Dermis blood vessel endothelial cell (primary cell): ENCODE measurements around the gene CENPP. TPM values are rescaled to one million over a fixed set of nuclear protein-coding genes. Genes with fewer than 3 reads are reported as not detected.

ENCODE experiments used
- DNase-seq: peaks from one replicate; pipeline ENCODE4 v3.0.0; 2010
- total RNA-seq: library from RNA; depleted of rRNA; stranded (reverse); fragments of >200 nt; gene quantifications from 2 replicates; pipeline ENCODE4 v1.2.3, GENCODE V29; 2014

CENPP gene
- total RNA-seq, 1 donor from 2014 or later = 2.9 TPM

DNA sequence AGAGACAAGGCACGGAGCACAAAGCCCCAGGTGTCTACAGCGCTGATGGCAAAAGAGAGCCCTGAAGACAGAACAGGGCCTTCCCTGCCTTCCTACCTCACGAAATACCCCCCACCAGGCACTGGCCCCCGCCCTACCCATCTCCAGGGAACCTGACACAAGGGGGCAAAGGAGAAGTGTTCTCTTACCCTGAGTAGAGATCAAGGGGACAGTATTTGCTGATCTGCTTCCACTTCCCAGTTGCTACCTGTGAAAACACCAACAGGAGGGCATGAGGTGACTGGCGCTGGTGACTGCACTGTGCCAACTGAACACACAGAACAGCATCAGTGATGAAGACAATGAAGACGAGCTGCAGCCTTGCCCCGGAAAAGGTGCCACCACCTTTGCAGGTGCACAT lies 316.8 kb downstream of the CENPP start:
- no peak for DNase-seq

DNA sequence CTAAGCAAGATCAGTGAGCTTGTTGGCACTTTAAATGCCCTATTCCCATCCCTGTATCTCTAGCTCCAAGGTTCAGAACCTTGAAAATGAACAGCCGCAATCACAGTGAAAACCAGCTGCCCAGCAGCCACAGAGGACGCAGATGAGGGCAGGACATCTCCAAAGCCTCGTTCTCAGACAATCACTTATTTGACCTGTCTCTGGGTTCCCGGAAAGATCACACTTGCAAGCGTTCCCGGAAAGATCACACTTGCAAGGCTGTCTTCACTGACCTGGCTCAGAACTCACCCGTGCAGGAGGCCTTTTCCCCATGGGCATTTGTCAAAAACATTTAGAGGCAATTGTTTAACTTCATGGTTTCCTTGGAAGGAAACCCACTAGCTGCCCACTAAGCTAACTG lies 318.5 kb downstream of the CENPP start:
- DNase-seq = no peak

DNA sequence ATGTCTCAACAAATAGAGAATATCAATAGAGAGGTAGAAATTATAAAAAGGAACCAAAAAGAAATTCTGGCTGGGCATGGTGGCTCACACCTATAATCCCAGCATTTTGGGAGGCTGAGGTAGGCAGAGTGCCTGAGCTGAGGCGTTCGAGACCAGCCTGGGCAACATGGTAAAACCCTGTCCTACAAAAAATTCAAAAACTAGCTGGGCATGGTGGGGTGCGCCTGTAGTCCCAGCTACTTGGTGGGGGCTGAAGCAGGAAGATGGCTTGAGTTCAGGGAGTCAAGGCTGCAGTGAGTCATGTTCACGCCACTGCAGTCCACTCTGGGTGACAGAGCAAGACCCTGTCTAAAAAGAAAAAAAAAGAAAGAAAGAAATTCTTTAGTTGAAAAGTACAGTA lies 319.3 kb downstream of the CENPP start:
- no peak for DNase-seq

DNA sequence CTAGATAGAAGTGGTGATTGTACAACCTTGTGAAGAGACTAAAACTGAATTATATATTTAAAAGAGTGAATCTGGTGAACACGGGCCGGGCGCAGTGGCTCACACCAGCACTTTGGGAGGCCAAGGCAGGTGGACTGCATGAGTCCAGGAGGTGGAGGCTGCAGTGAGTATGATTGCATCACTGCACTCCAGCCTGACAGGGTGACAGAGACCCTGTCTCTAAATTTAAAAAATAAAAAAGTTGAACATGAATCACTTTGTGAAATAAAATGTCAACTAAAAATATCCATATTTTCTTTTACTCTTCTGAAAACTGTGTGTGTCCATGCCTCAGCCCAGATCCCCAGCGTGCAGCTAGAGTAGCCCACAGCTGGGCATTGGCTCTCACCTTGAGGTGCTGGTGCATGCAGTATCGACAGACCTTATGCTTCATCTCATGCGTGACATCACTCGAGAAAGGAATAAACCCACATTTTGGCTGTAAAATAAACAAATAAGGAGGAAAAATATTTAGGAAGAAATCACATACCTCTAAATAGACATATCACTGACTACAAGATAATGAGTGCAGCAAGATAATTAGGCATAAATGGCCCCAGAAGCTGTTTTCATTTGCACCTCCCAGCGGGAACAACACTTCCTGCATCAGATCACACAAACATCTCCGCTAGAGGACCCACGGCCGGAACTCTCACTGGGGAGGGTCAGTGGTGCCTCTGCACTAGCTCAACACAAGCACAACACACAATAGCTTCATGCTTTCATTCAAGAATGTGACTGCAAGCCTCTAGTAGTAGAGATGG lies 322.1 kb downstream of the CENPP start:
- DNase-seq = peak; percentile 31

DNA sequence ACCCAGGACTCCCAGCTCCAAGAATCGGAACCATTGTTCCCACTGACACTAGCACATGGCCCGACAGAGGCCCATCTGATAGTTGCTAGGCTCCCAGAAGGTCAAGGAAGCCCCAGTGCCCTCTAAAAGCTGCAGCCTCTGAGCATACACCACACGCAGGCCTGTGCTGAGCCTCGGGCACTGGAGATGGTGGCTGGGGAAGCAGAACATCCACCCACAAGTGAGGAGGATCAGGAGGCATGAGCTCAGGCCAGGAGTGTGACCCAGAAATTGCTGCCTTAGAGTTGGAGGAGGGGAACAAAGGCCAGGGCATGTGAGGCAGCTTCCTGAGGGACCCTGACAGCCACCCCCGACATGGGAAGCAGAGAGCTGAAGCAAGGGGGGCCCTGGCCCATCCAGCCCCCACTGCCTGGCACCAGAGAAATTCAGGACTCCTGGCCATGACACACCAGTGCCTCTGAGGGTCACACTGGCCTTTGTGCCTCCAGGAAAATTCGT lies 322.8 kb downstream of the CENPP start:
- no peak for DNase-seq

DNA sequence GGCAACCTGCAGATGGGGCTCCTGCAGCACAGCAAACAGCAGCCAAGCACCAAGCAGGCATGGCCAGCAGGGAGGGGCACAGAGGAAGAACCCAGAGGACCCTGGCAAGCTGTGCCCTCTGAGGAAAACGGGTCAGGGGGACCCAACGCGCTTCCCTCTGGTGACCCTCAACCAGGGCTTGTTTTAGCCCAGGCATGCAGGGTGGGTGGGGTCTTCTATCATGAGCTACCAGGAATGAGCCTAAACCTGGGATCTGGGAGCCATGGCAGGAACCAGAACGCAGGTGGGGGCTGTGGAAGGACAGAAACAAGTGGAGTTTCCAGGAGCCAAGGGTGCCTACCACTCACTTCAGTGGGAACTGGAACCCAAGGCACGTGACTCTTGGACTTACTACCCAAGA lies 323.3 kb downstream of the CENPP start:
- no peak for DNase-seq

DNA sequence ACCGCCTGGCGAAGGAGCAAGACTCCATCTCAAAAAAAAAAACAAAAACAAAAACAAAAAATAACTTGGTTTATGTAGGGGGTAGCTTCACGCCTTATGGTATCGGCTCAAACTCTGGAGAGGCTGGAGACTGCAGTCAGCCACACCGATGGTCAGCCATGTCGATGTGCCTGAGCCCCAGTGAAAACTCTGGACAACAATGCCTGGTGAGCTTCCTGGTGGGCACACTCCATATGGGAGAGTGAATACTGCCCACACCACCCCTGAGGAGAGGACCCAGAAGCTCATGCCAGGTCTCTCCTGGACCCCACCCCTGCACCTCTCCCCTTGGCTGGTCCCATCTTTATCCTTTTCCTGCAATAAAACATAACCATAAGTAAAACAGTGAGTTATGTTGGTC lies 324.5 kb downstream of the CENPP start:
- DNase-seq = no peak

DNA sequence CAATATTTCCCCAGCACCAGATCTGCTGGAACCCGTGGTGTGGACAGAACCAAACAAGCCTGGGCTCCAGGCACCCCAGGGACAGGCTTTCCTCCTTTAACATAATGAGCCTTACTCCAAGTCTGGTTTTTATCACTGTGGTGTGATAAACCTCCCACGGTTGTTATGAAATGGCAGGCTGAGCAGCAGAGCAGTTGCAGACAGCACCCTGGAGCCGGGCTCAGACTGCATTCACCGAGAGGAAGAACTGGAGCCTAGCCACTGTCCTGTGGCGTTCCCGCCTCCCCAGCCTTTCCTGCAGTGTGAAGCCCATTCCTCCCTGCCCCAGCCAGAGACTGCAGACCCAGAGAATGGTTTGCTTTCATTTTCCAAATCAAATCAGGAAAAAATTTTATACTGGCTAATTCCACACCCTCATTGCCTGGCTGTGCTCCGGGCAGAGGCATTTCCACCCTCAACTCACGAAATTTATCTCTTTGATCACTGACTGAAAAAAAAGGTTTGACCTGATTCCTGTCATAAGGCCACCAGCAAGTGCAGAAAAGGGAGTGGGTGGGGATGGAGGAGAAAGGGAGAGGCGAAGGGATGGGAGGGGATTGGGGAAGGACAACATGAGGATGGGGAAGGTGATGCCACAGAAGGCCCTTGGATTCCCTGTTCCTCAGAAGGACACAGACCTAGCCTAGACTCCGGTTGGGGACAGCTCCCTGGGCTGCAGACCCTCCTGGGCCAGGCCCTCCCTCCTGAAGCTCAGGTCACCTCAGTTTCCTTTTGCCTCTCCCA lies 325.3 kb downstream of the CENPP start:
- DNase-seq = no peak

DNA sequence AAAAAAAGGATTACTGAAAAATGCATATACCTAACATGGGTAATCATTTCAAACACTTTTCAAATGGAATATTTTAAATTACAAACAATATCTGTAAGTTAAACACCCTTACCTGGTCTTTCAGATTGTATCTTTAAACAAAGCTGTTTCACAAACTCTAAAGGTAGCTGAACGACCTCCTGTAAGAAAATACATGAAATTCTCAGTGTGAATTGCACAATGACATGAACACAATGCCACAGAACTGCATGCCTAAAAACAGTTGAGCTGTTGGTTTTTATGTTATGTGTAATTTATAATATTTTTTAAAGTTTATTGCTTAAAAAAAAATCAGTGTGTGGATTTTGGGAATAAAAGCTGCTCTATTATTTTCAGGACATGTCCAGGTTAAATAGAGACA lies 326.7 kb downstream of the CENPP start:
- no peak for DNase-seq

DNA sequence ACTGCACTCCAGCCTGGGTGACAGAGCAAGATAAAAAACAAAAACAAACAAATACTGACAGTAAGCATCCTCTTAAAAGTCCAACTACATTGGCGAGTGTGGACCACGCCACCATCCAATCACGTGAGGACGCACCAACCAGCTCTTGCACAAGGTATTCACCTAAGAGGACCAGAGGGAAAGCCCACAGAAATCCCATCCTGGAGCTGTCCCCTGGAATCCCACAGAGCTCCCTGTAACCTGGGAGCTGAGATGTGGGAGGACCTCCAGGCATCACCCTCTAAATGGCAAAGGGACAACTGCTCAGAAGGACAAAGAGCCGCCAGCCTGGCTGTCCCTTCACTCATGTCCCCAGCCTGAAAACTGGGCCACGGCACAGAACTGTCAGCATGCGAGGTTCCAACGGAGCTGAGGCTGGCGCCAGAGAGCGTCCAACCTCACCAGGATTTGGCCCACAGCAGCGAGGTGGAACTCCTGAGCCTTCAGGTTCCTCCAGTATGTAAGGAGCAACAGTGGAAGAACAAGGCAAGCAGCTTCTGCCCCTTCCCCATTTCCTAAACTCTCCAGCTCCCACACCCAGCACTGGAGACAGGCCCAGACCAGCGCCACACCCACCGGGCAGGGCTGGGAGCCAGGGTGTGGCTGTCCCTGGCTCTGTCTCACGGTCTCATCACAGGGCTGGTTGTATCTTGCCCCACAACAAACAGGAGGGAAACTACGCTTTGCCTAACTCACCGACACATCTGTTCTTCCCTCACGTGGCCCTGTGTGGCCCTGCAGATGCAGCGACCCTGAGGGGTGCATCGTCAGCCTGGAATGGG lies 328.9 kb downstream of the CENPP start:
- DNase-seq = no peak

DNA sequence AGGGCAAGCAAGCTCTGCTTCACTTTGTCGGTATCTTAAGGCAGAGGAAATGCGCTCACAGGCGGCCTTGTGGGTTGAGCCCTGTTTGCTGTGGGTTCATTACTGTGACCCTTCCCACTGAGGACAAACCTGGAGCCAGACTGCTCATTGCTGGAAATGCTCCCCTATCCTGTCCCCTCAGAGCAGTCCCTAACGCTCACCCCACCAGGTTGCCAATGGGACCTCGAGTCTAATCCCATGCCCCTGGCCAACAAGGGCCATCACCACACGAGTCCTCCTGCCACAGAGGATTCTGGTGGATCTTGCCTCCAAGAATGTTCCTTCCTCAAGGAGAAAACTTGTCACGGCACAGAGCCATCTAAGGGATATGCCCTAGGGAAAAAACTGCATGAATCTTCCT lies 329.6 kb downstream of the CENPP start:
- no peak for DNase-seq

DNA sequence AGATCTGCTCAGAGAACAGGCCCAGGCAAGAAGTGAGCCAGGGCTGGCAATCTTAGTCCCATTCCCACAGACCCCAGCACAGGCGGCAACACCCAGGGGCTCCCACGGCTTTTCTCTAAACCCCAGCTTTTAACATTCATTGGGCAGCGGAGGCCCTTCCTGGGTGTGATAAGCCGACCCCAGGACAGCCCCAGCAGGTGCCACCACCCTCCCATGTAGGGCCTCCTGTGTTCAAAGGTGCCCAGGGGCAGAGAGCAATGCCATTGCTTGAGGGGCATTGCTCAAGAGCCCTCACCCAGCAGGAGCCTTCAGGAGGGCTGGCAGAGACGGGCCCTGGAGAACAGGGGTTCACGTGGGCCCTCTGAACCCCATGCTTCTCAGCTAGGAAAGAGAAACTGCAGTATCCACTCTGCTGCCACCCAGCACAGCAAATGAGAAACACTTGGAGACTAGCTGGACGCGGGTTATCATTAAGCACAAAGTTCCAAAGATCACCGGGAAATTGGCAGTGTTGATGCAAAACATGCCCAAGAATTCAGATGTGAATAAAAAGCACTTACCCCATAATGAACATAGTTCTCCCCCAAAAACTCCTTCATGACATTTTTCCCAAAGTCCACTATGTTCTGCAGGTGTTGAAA lies 330.3 kb downstream of the CENPP start:
- DNase-seq = no peak

DNA sequence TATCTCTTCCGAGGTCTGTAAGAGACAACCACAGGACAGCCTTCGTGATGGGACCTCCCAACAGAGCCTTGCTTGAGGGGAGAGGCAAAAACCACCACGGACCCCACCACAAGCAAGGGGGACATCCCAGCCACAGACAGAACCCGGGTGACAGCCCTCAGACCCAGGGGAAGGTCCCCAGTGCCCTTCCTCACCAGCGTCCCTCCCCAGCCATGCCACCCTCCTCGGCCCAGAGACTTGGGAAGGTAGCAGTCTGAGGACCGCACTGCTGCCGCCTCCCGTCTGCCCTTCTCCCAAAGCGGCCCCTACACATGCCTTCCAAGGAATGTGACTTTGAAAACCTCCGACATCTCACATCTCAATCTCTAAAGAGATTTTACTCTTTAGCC lies 330.8 kb downstream of the CENPP start:
- DNase-seq = no peak

DNA sequence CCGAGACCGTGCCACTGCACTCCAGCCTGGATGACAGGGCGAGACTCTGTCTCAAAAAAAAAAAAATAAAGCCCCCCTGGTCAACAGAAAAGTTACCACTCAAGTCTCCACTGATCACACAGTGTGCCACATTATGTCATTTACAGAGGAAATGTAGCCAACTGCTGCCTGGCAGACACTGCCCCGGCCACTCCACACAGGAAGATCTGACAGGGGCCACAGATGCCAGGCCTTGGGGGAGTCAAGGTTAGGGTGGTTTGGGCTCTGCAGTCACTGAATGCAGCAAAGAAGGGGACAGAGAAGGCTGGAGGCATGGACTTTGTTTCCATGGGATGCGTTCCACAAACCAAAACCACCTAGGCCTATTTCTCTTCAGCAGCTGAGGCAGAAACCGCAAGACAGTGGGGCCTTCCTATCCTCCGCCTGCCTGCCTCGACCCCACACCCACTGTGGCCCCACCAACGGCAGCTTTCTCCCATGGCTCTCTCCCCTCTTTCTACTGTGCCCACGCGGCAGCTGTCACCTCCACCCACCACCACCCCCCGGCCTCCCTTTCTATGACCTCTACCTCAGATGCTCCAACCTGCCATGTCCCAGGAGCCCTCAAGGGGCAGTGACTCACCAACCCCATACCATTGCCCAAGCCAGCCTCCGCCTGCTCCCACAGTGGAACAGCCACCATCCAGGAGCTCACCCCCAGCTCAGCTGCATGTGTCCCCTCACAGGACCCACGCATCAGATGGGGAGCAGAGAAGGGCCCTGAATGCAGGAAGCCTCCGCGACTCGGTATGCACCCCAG lies 331.7 kb downstream of the CENPP start:
- DNase-seq = no peak

DNA sequence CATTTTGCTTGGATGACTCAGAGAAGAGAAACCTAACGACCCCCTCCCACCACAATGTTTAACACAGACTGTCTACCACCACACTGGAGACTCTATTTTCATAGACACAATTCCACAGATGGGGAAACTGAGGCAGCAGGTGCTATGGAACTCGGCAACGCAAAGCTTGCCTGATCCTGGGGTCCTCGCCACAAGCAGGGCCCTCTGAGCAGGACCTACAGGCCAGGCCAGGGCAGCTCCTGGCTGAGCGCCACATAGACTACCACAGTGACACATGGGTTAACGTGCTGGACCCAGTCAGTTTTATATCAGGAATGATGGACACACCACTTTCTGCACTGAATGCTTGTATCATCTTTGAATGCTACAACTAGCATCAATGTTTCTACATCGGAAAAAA lies 332.4 kb downstream of the CENPP start:
- no peak for DNase-seq

DNA sequence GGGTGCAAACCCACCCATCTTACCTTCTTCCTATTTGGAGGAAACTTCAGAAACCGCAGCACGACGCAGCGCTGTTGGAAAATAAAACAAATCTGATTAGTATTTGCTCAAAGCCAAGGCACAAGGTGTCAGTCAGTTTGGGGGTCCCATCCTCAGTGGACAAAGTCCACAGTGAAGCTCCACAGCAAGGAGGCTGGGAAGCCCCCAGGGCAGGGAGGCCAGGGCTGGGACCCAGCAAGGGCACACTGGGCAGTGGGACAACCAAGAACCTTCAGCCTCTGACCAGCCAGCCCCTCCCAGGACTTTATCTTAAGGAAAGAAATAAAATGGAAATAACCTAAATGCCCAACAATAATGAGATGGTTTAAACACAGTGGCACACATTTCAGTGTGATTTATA lies 332.9 kb downstream of the CENPP start:
- DNase-seq = no peak

DNA sequence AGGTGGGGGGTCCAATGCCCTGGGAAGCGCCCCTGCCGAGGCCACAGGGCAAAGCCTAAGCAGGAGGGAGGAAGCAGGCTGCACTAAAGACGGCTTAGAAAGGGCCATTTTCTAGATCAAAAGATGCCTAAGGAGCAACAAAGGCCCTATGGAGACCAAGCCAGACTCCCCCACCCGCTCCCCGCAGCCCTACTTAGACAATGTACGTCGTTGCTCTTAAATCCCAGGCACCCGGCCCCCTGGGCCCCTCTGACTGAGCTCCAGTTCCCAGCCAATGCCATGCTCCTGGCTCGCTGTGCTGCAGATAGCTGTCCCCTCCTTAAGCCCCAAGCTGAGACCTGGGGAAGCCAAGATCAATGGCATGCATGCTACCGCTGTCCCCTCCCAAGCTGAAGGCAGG lies 333.8 kb downstream of the CENPP start:
- DNase-seq = no peak

DNA sequence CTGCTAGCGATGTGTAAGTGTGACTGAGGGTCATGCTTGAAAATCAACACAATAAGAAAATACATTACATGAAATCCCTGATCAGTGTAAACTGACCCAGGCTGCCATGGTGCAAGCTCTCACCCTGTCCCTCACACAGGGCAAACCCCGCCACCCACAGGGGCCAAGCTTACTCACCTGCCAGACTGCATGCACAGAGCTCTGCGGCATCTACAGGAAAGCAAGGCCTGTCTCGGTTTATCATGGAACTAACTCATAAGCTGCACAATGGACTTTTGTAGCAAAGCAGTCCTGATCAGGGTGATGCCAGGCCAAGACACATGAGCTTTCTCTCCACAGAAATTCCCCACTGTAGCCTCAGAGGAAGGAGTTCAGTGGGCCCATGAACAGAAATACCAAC lies 334.5 kb downstream of the CENPP start:
- DNase-seq = no peak

DNA sequence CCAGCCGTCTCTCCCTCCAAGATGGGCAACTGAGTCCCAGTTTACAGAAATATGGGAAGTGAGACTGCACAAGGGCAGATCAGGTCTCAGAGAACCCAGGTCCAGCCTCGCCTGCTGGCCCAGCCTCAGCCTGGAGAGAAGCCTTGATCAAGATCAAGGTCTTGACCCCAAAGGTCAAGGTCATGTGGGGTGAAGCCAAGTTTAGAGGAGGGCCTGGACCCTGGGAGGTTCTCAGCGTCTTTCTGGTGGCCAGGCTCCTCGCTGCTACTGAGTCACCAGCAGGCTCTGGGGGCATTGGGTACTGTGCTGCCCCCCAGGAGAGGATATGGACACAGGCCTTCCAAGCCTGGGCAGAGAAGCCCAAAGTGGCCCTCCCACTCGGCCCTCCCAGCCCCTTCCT lies 335.4 kb downstream of the CENPP start:
- DNase-seq = no peak

DNA sequence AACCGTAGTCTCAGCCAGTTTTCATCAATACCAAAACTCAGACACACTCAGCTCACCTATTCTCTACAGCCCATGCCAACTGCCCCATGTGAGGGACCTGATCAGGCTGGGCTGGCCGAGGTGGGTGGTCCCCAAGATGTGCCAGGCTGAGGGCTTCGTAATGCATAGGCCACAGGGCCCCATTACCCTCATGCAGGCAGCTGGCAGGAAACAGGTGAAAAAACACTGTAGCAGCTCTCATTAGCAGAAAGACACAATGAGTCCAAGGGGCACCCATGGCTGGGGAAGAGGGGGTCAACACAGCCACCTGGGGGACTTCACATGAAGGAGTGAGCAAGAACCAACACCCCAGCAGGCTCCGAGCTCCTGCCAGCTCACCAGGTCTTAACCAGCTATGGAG lies 336.0 kb downstream of the CENPP start:
- DNase-seq = peak; percentile 61

DNA sequence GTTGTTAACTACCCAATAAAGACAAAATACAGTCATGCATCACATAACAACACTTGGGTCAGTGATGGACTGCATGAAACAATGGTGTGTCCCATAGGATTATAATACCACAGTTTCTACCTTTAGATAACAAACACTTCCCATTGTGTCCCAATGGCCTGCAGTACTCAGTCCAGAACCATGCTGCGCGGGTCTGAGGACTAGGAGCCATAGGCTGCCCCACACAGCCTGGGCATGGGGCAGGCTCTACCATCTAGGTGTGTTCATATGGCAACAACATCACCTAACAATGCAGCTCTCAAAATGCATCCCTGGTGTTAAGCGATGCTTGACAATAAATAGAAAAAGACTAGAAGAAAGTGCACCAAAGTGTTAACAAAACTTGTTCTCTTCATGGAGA lies 337.4 kb downstream of the CENPP start:
- no peak for DNase-seq

DNA sequence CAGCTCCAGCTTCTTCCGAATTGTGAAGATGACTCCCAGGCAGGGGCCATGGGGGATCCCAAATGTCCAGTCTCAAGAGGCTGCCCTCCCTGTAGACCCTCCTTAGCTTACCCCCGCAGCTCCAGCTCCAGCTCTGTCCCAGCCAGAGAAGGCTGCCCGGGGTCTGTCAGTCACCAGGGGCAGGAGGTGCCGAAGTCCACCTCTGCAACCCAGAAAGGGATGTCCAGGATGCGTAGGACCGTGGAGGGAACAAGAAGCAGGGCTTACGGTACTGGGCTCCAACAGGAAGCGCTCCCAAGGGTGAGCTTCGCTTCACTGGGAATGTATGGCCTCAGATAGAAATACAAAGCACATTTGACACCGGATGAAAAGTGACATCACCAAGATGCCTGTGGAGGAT lies 338.2 kb downstream of the CENPP start:
- no peak for DNase-seq
